Occipital lobe (tissue), 2 donors: ENCODE data around the gene PIK3CB. TPM values are rescaled to one million over a fixed set of nuclear protein-coding genes. Genes with fewer than 3 reads are reported as not detected.
"Not testable (repeated sequence)": the region's sequence is repeated elsewhere in the genome, so short reads cannot be mapped to it uniquely, and the experiment has no call there.

Source experiments
- DNase-seq: peaks from one replicate; lab custom pipeline; 2025; lab: John Stamatoyannopoulos, UW
- total RNA-seq: library from RNA; depleted of rRNA; stranded (reverse); fragments of >200 nt; gene quantifications from one replicate; pipeline ENCODE4 v1.2.3, GENCODE V29; 2014

The PIK3CB gene
- total RNA-seq, 1 donor from 2014 or later: 39.3 TPM

DNA sequence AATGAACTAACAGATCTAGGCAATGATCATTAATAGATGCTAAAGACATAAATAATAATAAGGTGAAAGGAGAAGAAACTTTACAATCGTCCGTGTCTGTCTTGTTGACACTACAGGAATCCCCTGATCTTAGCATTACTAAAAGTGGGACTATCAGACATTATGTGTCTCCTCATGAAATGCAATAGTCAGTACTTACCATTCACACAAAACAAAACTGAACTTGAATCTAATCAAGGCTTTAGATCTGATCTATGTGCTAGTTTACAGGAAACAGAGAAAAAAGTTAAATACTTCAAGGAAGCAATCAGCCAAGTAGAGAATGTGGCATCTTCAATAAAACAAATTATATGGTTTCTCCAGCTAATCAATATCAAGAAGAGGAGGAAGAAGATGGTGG, 73.7 kb downstream of the PIK3CB start:
- no peak for DNase-seq

- no peak for DNase-seq
Measured at GRCh38 chr3:138748190-138748589, 86.5 kb downstream of the PIK3CB start.

DNA sequence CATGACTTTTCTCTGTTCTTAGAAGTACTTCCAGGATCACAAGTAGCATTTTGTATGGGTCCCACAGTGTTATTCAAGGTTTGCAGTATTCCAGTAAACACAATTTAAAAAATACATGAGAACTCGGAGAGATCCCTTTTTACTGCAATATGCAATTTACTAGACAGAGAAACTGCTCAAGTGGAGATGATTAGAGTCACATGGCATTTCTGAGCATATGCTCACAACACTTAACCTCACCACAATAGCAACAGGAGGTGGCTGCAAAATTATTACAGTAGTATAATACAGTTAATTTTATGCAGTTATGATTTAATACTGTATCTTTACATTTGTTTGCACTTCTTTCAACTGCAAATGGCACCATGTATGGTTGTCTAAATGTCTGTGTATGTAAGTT, 87.5 kb downstream of the PIK3CB start:
- DNase-seq: no peak

DNA sequence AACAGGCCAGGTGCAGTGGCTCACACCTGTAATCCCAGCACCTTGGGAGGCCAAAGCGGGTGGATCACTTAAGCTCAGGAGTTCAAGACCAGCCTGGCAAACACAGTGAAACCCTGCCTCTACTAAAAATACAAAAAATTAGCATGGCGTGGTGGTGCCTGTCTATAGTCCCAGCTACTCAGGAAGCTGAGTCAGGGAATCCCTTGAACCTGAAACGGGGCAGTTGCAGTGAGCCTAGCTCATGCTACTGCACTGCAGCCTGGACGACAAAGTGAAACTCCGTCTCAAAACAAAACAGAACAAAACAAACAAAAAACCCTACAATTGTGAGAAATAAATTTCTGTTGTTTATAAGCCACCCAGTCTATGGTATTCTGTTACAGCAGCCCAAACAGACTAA, 94.7 kb downstream of the PIK3CB start:
- DNase-seq: no peak

DNA sequence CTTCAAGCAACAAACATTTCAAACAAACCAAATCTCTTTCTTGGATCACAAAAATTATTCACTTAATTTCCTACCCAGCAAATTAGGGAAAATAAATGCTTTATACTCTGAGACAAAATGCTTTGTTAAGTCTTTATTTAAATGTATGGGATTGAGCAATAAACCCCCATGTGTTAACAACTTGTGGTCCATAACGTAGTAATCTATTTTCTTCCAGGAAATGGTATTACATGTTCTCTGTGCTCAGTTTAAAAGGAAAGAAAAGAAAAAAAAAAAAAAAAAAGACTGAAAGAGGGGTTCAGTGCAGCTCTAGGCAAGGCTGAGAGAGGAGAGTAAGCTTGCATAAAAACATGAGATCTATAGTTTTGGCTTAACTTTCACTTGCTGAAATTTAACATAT, 102.3 kb downstream of the PIK3CB start:
- no peak for DNase-seq

GRCh38 chr3:138726946-138727730, 107.6 kb downstream of the PIK3CB start:
- DNase-seq: no peak

GRCh38 chr3:138726042-138726441, 108.7 kb downstream of the PIK3CB start:
- not testable (repeated sequence) for DNase-seq

DNA sequence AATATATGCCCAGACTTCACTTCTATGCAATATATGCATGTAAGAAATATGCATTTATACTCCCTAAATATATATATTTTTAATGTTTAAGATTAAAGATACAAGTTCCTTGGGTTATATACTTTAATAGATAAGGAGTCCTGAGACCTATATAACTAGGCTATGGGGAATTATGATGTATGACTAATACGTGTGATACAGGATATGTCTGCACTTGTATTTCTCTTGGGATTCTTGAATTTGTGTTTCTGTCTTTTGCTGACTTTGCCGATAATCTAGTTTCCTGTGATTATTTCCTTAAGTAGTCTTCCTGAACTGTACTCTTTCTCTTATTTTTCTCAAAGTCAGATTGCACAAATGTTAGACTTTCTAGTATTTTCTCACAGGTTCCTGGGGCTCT, 109.6 kb downstream of the PIK3CB start:
- DNase-seq: no peak

- DNase-seq: no peak
Measured at GRCh38 chr3:138724443-138724842, 110.3 kb downstream of the PIK3CB start.

DNA sequence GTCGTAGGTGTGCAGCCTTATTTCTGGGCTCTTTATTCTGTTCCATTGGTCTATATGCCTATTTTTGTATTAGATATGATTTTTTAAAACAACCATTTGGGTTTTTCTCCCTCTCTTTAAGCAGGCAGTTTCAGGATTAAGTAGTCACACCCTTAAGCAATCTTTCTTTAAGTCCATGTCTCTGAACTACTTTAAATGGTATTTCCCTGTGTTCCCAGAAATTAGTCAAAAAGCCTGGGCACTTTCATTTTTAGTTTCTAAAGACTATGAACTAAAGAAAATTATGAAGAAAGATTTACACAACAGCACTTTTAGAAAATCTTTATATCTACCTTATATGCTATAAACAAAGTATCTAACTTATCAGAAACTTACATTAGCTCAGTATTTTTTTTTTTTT, 115.9 kb downstream of the PIK3CB start:
- no peak for DNase-seq

GRCh38 chr3:138717348-138717747, 117.4 kb downstream of the PIK3CB start:
- DNase-seq: no peak

DNA sequence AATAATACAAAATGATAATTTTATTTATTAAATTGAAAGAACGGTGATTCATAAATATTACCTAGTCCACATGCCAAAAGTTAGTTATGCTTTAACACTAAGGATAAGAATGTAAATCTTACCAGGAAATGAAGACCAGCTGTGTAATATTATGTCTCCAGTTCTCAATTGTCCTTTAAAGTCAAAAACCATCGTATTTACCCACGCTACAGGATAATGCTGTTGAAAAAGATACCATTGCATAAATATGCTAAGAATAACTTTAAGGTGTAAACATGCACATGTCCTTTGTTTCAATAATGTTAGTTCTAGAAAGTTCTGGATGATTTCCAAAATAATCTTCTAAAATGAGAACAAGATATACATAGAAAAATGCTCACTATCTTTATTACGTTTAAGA, 122.6 kb downstream of the PIK3CB start:
- DNase-seq: no peak

DNA sequence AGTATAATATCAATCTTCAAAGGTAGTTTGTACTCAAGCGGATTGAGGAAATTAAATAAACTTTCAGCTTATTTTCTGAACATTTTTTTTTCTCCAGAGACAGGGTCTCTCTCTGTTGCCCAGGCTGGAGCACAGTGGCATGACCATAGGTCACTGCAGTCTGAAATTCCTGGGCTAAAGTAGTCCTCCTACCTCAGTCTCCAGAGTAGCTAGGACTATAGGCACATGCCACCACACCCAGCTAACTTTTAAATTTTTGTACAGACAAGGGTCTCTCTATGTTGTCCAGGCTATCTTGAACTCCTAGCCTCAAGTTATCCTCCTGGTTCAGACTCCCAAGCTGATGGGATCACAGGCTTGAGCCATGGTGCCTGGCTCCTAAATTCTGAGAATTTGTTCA, 129.1 kb downstream of the PIK3CB start:
- no peak for DNase-seq

DNA sequence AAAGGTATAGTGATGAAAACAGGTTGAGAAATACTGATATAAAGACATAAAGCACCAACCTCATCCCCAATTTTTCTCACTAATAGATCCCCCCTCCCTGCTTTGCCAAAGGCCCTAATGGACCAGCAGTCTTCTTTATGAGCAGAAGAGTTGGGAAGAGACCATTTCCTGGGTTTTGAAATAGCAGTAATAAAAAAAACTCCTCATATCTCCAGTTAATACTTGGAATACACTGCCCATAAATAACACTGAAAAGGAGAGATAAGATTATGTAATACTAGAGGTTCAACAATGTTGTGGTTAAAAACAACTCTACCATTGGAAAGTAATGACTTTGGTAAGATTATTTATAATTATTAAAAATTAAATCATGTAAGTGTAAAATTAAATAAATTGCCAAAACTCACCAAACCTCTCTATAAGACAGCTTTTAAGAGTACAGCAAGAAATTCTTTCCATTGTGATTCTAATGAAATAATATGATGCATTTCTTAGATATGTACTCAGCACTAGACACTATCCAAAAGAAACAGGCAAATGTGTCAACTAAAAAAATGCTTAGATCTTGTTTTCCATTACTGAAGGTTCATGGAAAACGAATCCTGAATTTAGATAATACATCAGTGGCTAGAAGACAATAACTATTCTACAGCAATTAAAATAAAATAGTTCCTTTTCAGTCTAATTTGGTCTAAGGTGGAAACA, 137.9 kb downstream of the PIK3CB start:
- DNase-seq: no peak

- no peak for DNase-seq
Measured at GRCh38 chr3:138694287-138695007, 140.3 kb downstream of the PIK3CB start.

GRCh38 chr3:138692152-138692551, 142.6 kb downstream of the PIK3CB start:
- no peak for DNase-seq

- no peak for DNase-seq
Measured at GRCh38 chr3:138691351-138691750, 143.4 kb downstream of the PIK3CB start.

DNA sequence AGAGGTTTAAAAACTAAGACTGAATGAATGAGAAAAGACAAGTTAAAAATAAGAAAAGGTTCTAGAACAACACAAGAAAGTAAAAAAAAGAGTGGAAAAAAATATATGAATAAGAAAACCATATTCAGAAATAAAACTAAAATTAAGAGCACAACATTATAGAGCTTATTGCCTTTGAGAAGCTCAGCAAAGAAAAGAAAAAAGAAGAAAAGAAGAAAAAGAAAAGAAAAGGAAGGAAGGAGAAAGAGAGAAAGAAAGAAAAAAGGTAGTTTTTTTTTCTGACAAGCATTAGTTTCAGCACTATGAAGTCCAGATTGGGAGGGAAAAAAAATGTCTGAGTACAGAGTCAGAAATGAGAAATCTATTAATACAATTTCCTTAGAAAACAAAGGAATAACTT, 144.7 kb downstream of the PIK3CB start:
- no peak for DNase-seq

DNA sequence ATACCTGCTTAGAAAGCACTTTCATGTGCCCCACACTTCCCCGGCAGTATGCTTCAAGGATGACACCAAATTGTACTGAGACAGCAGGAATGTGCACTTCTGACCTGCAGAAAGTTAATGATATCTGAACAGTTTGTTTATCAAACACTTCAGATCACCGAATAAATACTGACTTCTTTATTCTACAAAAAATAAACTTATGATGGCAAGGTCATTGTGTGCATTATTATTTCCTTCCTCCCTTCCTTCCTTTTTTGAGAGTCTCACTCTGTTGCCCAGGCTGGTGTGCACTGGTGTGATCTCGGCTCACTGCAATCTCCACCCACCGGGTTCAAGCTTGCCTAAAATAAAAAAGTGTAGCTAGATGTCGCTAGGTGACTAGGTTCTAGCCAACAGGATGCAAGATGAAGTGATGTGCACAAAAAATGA, 145.8 kb downstream of the PIK3CB start:
- DNase-seq: no peak

DNA sequence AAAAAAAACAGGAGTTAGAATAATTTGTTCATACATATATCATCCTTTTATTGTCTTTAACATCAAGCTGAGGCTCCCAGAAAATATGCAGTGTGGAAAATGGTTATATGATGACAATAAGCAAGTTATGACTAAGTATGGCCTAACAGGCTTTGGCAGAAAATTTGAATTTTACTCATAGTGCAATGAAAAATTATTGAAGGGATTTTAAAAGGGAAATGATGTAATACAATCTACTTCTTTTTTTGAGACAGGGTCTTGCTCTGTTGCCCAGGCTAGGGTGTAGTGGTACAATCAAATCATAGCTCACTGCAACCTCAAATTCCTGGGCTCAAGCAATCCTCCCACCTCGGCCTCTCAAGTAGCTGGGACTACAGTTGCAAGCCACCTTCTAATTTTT, 147.5 kb downstream of the PIK3CB start:
- DNase-seq: no peak

GRCh38 chr3:138686771-138687221, 147.9 kb downstream of the PIK3CB start:
- no peak for DNase-seq

DNA sequence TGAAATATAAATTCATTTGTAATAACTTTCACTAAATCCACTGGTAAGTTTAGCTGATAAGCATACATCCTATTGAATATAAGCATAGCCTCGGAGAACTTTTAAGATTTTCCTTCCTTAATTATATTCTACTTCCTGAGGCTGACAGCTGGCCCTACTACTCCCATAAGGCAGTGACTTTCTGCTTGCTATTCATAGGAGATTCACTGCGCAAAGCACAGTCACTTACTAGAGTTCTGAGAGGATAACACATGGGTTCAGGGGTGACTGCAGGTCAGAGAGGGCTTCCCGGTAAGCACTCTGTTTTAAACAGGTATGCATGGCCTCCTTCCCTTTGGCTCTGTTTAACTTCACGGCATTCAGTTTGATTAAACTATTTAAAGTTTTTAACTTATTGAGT, 150.3 kb downstream of the PIK3CB start:
- no peak for DNase-seq
